GM12865 (cell line): ENCODE data around the gene B3GAT2.

ENCODE experiments used
- DNase-seq: peaks from one replicate; pipeline ENCODE4 v3.0.0; 2010; ENCODE audit warnings: low read depth
- H3K4me3 ChIP-seq: 2 replicates; pipeline ENCODE4 v1.5.1; 2011; ENCODE audit warnings: mild to moderate bottlenecking, low read depth, low read length, control low read depth
- TF ChIP-seq, protein P1 (sequence below): IDR thresholded peaks from 2 replicates; pipeline ENCODE4 v1.5.1; 2011; ENCODE audit warnings: low read length, control low read depth, low read depth, inconsistent platforms; ENCODE audit not compliant: insufficient read depth; ENCODE audit errors: missing control alignments

The B3GAT2 gene

DNA sequence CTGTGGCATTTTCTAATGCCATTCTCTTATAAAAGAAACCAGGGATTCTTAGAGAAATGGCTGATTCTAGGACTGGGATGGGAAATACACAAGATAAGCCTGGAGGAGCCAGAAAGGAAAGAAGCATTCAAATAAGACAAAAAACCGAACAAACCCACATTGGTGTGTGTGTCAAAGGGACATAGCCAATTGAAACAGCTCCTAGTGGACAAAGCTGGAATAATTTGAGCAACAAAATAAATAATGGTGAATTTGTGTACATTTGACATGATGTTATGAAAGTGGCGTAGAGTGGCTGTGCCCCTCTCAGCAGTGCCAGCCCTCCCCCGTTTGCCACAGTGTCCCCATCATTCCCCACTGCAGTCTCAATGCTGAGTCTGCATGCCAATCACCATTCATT lies 55.5 kb downstream of the B3GAT2 start:
- no peak for DNase-seq
- H3K4me3 ChIP-seq: no peak overlapping the region
- TF ChIP-seq, protein P1, sequence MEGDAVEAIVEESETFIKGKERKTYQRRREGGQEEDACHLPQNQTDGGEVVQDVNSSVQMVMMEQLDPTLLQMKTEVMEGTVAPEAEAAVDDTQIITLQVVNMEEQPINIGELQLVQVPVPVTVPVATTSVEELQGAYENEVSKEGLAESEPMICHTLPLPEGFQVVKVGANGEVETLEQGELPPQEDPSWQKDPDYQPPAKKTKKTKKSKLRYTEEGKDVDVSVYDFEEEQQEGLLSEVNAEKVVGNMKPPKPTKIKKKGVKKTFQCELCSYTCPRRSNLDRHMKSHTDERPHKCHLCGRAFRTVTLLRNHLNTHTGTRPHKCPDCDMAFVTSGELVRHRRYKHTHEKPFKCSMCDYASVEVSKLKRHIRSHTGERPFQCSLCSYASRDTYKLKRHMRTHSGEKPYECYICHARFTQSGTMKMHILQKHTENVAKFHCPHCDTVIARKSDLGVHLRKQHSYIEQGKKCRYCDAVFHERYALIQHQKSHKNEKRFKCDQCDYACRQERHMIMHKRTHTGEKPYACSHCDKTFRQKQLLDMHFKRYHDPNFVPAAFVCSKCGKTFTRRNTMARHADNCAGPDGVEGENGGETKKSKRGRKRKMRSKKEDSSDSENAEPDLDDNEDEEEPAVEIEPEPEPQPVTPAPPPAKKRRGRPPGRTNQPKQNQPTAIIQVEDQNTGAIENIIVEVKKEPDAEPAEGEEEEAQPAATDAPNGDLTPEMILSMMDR: peak; percentile 8

DNA sequence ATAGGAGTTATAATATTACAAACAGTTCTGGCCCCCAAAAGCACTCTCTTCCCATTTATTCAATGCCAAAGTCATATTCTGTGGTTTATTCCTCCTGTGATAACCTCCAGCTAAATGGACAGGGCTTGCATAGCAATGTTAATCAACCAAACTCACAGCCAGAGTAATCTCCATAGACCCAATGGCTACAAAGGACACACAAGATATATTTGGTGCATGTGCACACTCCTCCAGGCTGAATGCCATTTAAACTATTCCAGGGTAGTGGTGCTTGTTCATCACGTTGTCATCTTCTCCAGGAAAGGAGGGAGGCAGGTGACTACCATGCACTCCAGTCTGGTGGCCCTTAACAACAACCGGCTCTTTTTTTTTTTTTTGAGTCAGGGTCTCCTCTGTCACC lies 56.8 kb downstream of the B3GAT2 start:
- H3K4me3 ChIP-seq: no peak overlapping the region
- TF ChIP-seq, protein P1: no peak
- DNase-seq: no peak

DNA sequence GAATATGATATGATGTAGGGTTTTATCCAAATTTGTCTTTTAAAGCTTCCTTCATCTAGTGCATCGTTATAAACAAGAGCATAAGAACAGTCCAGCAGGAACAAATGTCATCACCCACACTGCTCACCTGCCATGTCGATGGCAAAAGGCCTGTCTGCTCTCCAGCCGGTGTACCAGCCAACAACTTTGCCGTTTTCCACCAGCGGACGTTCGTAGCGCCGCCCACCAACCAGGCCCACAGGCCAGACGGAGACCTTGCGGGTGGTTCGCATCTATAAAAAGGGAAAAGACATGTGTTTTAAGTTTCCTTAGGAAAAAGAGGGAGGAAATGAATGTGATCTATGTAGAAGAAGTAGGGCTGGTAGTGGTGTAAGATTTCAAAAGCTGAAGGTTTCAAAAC lies 62.9 kb downstream of the B3GAT2 start:
- TF ChIP-seq, protein P1: no peak
- no peak overlapping the region for H3K4me3 ChIP-seq
- DNase-seq: no peak

DNA sequence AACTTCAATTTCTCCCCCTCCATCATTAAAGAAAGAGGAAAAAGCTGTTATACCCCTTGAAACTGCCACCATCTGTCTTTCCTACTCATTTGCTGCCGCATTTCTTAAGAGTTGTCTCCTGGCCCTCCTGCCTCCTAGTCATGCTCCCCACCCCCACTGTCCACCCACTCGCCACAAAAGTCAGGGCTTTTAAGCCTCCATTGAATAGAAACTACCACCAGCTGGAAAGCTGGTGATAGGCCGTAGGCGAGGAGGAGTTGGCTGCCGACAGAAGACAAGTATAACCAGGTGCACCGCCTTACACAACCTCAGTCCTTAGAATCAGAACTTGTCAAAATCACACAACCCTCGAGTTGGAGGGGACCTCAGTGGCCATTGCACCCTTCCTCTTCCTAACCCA lies 67.6 kb downstream of the B3GAT2 start:
- H3K4me3 ChIP-seq: no peak overlapping the region
- no peak for DNase-seq
- TF ChIP-seq, protein P1: no peak

DNA sequence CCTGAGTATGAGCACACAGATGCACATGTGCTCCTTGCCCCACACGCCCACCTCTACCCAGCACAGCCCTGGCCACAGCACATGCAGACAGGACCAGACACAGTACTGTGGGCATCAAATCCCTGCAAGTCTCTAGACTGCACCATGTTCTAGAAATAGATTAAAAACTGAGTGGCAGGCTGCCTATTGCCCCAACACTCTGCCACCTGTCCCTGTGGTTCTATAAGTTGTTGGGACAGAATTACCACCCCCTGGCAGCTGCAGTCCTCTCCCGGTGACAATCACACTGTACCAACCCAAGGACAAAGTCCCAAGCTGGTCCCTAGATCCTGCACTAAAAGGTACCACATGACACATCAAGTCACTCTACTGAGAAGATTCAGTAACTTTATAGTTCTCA lies 70.2 kb downstream of the B3GAT2 start:
- no peak for DNase-seq
- H3K4me3 ChIP-seq: no peak overlapping the region
- TF ChIP-seq, protein P1: no peak

DNA sequence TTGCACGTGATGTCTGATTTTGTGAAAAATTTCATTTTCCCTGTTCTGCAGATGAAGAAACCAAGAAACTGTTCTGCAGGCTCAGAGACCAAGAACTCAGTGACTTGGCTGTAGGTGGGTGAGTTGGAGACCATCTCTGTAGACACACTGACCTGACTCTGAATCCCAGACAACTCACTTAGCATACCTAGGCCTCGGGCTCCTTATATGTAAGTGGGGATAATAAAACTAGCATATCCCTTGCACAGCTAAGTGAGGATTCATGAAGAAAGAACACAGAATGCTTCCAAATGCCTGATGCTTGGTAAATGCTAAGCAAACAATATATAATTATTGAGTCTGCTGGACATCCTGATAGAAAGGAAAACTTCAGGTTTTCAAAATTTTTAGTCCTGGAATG lies 70.8 kb downstream of the B3GAT2 start:
- no peak for DNase-seq
- TF ChIP-seq, protein P1: no peak
- no peak overlapping the region for H3K4me3 ChIP-seq
